GM23338 (cell line): ENCODE data around the gene AGTR1. TPM values are rescaled to one million over a fixed set of nuclear protein-coding genes. Genes with fewer than 3 reads are reported as not detected.

ENCODE experiments used
- ATAC-seq: fragments of 200-7000 bp; cut with Tn5 transposase; 3 replicates; pipeline ENCODE4 v1.9.1; 2020
- DNase-seq: peaks from one replicate; pipeline ENCODE4 v3.0.0-alpha.2; 2015; ENCODE audit warnings: low spot score
- H2AFZ ChIP-seq: fragments of 200-600 bp; sonication (generic); 2 replicates; pipeline ENCODE4 v1.8.0; 2016; ENCODE audit warnings: antibody characterized with exemption, mild to moderate bottlenecking, moderate library complexity
- H3F3A ChIP-seq: fragments of 200-600 bp; sonication (generic); replicated peaks from 2 replicates; pipeline ENCODE4 v1.8.0; 2017; ENCODE audit warnings: antibody characterized with exemption, mixed run types, low read depth
- H3K27ac ChIP-seq: fragments of 200-600 bp; sonication (generic); 2 replicates; pipeline ENCODE4 v1.6.1; 2016; ENCODE audit warnings: low read depth
- H3K27me3 ChIP-seq: fragments of 200-600 bp; sonication (generic); 2 replicates; pipeline ENCODE4 v1.8.0; 2016; ENCODE audit warnings: mild to moderate bottlenecking, mixed run types, moderate library complexity; ENCODE audit not compliant: insufficient read depth
- H3K36me3 ChIP-seq: fragments of 200-600 bp; sonication (generic); 2 replicates; pipeline ENCODE4 v1.8.0; 2016; ENCODE audit warnings: mild to moderate bottlenecking; ENCODE audit not compliant: insufficient read depth
- H3K4me1 ChIP-seq: fragments of 200-600 bp; sonication (generic); 2 replicates; pipeline ENCODE4 v1.8.0; 2016; ENCODE audit warnings: mild to moderate bottlenecking, moderate library complexity; ENCODE audit not compliant: insufficient read depth
- H3K4me2 ChIP-seq: fragments of 200-600 bp; sonication (generic); 2 replicates; pipeline ENCODE4 v1.7.1; 2017; ENCODE audit warnings: mixed run types
- H3K4me3 ChIP-seq: fragments of 200-600 bp; sonication (generic); 2 replicates; pipeline ENCODE4 v1.6.1; 2016; ENCODE audit warnings: mixed run types
- H3K79me2 ChIP-seq: fragments of 200-600 bp; sonication (generic); replicated peaks from 2 replicates; pipeline ENCODE4 v1.8.0; 2017; ENCODE audit warnings: mild to moderate bottlenecking; ENCODE audit not compliant: insufficient read depth
- H3K9me2 ChIP-seq: fragments of 200-600 bp; sonication (generic); 2 replicates; pipeline ENCODE4 v1.8.0; 2017; ENCODE audit not compliant: insufficient read depth
- H4K20me1 ChIP-seq: fragments of 200-600 bp; sonication (generic); replicated peaks from 2 replicates; pipeline ENCODE4 v1.8.0; 2017; ENCODE audit warnings: mild to moderate bottlenecking; ENCODE audit not compliant: insufficient read depth
- H3K27ac Mint-ChIP-seq: 2 replicates; pipeline ENCODE4 v1.8.0; 2020; ENCODE audit warnings: inconsistent platforms, mild to moderate bottlenecking, moderate library complexity, mixed read lengths
- H3K27me3 Mint-ChIP-seq: 3 replicates; pipeline ENCODE4 v1.8.0; 2022; ENCODE audit warnings: low read depth, mild to moderate bottlenecking, moderate library complexity, mixed read lengths, inconsistent platforms; ENCODE audit not compliant: insufficient read depth, poor library complexity
- H3K36me3 Mint-ChIP-seq: 3 replicates; pipeline ENCODE4 v1.8.0; 2021; ENCODE audit warnings: low read depth, mild to moderate bottlenecking, inconsistent platforms, moderate library complexity, mixed read lengths
- H3K4me1 Mint-ChIP-seq: 3 replicates; pipeline ENCODE4 v1.8.0; 2020; ENCODE audit warnings: mild to moderate bottlenecking, inconsistent platforms, mixed read lengths
- H3K4me3 Mint-ChIP-seq: 3 replicates; pipeline ENCODE4 v1.8.0; 2021; ENCODE audit warnings: moderate library complexity, mild to moderate bottlenecking, inconsistent platforms, mixed read lengths
- H3K9me3 Mint-ChIP-seq: 3 replicates; pipeline ENCODE4 v1.8.0; 2020; ENCODE audit warnings: moderate library complexity, mild to moderate bottlenecking, inconsistent platforms, mixed read lengths
- CREB1 ChIP-seq: fragments of 250-450 bp; sonication (Bioruptor Pico); IDR thresholded peaks from 2 replicates; pipeline ENCODE4 v1.5.0; 2020; ENCODE audit warnings: low read depth, mild to moderate bottlenecking, moderate library complexity
- CTCF ChIP-seq, 2 experiments: fragments of 200-600 bp in 1 of 2; sonication (generic) in 1 of 2; conservative IDR thresholded peaks; 2 replicates each; pipeline versions ENCODE4 v1.5.1 to v1.6.1; 2016 to 2017; ENCODE audit warnings: antibody characterized with exemption in 2 of 2, low read depth in 2 of 2, mild to moderate bottlenecking in 2 of 2, moderate library complexity in 1 of 2
- ETS1 ChIP-seq: IDR thresholded peaks from 2 replicates; pipeline ENCODE4 v1.6.1; 2016; ENCODE audit warnings: antibody characterized with exemption
- EZH2 ChIP-seq: fragments of 200-600 bp; sonication (generic); IDR thresholded peaks from one replicate; pipeline ENCODE4 v1.8.0; 2017; ENCODE audit warnings: antibody characterized with exemption, mild to moderate bottlenecking, low read depth; ENCODE audit not compliant: unreplicated experiment
- EZH2phosphoT487 ChIP-seq: fragments of 200-600 bp; sonication (generic); IDR thresholded peaks from one replicate; pipeline ENCODE4 v1.8.1; 2018; ENCODE audit warnings: antibody characterized with exemption; ENCODE audit not compliant: unreplicated experiment
- JUNB ChIP-seq: IDR thresholded peaks from one replicate; pipeline ENCODE4 v1.6.1; 2016; ENCODE audit warnings: antibody characterized with exemption; ENCODE audit not compliant: unreplicated experiment
- NANOG ChIP-seq: IDR thresholded peaks from 2 replicates; pipeline ENCODE4 v1.6.1; 2016; ENCODE audit warnings: antibody characterized with exemption, borderline replicate concordance
- POLR2AphosphoS5 ChIP-seq: IDR thresholded peaks from 2 replicates; pipeline ENCODE4 v1.6.1; 2016; ENCODE audit warnings: antibody characterized with exemption, low read depth
- STAT1 ChIP-seq: IDR thresholded peaks from one replicate; pipeline ENCODE4 v1.6.1; 2016; ENCODE audit warnings: antibody characterized with exemption; ENCODE audit not compliant: unreplicated experiment
- ZNF114 ChIP-seq: fragments of 250-450 bp; sonication (Bioruptor Pico); IDR thresholded peaks from 2 replicates; pipeline ENCODE4 v1.5.0; 2020; ENCODE audit warnings: mild to moderate bottlenecking, moderate library complexity
- ZNF462 ChIP-seq: fragments of 250-450 bp; sonication (Bioruptor Pico); IDR thresholded peaks from 2 replicates; pipeline ENCODE4 v1.5.0; 2020; ENCODE audit warnings: mild to moderate bottlenecking, moderate library complexity
- polyA plus RNA-seq: library from polyadenylated mRNA; unstranded; fragments of >200 nt; fragmentation: Nextera tagmentation; extraction: Ambion mirVana; gene quantifications from 2 replicates; pipeline ENCODE4 v1.2.1, GENCODE V29; 2016
- total RNA-seq: library from RNA; depleted of rRNA; stranded (reverse); fragments of >200 nt; shearing (Covaris generic); gene quantifications from 2 replicates; pipeline ENCODE4 v1.2.3, GENCODE V29; 2014
- TF ChIP-seq, protein P1 (sequence below): IDR thresholded peaks from one replicate; pipeline ENCODE4 v1.6.1; 2018; ENCODE audit warnings: antibody characterized with exemption; ENCODE audit not compliant: unreplicated experiment

The AGTR1 gene
- total and polyA plus RNA-seq, 2 experiments from 2014 or later, result 0.16 TPM; not detected in 1

DNA sequence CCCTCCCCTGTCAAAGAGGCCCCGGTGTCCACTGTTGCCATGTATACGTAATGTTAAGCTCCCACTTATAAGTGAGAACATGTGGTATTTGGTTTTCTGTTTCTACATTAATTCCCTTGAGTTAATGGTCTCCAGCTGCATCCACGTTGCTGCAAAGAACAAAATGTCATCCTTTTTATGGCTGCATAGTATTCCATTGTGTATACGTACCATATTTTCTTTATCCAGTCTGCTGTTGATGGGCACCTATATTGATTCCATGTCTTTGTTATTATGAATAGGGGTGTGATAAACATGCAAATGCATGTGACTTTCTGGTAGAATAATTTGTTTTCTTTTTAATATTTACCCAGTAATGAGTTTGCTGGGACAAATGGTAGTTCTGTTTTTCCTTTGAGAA is 43.3 kb upstream of the AGTR1 start (continued):
- no peak for TF ChIP-seq ZNF462 (CRISPR knock-in tag)

GRCh38 chr3:148657470-148657869 is 40.2 kb upstream of the AGTR1 start:
- Histone ChIP-seq H4K20me1 (no peaks in the 10 kb centered on the region), H3K27me3 (no peaks in the 10 kb centered on the region), H3K4me2 (no peak overlapping the region), H3K4me3 (no peak overlapping the region), H3K36me3 (no peaks in the 10 kb centered on the region), H3K27ac (no peak overlapping the region), H3K9me2 (no peaks in the 10 kb centered on the region), H3K79me2 (no peaks in the 10 kb centered on the region), H3F3A (no peaks in the 10 kb centered on the region), H2AFZ (no peak overlapping the region), H3K4me1 (no peaks in the 10 kb centered on the region)
- H3K9me3 Mint-ChIP-seq, result no peaks in the 10 kb centered on the region
- no peaks in the 10 kb centered on the region for H3K4me1 Mint-ChIP-seq
- H3K4me3 Mint-ChIP-seq, result no peak overlapping the region
- no peak overlapping the region for H3K27ac Mint-ChIP-seq
- no peaks in the 10 kb centered on the region for H3K36me3 Mint-ChIP-seq
- DNase-seq, result no peak
- ATAC-seq, result no peak
- H3K27me3 Mint-ChIP-seq, result no peaks in the 10 kb centered on the region
- TF ChIP-seq EZH2phosphoT487 (no peak), ZNF114 (CRISPR knock-in tag) (no peak), POLR2AphosphoS5 (no peak), NANOG (no peak), STAT1 (no peak), CTCF (conservative IDR thresholded peaks at IDR 0.05; ENCODE audit: low read depth in 2 of 2) (no peak), CREB1 (no peak), EZH2 (no peak), ETS1 (no peak), JUNB (no peak)
- TF ChIP-seq, protein P1, sequence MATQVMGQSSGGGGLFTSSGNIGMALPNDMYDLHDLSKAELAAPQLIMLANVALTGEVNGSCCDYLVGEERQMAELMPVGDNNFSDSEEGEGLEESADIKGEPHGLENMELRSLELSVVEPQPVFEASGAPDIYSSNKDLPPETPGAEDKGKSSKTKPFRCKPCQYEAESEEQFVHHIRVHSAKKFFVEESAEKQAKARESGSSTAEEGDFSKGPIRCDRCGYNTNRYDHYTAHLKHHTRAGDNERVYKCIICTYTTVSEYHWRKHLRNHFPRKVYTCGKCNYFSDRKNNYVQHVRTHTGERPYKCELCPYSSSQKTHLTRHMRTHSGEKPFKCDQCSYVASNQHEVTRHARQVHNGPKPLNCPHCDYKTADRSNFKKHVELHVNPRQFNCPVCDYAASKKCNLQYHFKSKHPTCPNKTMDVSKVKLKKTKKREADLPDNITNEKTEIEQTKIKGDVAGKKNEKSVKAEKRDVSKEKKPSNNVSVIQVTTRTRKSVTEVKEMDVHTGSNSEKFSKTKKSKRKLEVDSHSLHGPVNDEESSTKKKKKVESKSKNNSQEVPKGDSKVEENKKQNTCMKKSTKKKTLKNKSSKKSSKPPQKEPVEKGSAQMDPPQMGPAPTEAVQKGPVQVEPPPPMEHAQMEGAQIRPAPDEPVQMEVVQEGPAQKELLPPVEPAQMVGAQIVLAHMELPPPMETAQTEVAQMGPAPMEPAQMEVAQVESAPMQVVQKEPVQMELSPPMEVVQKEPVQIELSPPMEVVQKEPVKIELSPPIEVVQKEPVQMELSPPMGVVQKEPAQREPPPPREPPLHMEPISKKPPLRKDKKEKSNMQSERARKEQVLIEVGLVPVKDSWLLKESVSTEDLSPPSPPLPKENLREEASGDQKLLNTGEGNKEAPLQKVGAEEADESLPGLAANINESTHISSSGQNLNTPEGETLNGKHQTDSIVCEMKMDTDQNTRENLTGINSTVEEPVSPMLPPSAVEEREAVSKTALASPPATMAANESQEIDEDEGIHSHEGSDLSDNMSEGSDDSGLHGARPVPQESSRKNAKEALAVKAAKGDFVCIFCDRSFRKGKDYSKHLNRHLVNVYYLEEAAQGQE, result no peak
